Vein endothelial cell (primary cell): ENCODE measurements around the gene HAT1. TPM values are rescaled to one million over a fixed set of nuclear protein-coding genes. Genes with fewer than 3 reads are reported as not detected.

ENCODE experiments used
- total RNA-seq: library from RNA; depleted of rRNA; stranded (reverse); fragments of >200 nt; gene quantifications from 2 replicates; pipeline ENCODE4 v1.2.3, GENCODE V29; 2012

The HAT1 gene
- total RNA-seq: 24.2 and 39.5 TPM in 2 replicates

DNA sequence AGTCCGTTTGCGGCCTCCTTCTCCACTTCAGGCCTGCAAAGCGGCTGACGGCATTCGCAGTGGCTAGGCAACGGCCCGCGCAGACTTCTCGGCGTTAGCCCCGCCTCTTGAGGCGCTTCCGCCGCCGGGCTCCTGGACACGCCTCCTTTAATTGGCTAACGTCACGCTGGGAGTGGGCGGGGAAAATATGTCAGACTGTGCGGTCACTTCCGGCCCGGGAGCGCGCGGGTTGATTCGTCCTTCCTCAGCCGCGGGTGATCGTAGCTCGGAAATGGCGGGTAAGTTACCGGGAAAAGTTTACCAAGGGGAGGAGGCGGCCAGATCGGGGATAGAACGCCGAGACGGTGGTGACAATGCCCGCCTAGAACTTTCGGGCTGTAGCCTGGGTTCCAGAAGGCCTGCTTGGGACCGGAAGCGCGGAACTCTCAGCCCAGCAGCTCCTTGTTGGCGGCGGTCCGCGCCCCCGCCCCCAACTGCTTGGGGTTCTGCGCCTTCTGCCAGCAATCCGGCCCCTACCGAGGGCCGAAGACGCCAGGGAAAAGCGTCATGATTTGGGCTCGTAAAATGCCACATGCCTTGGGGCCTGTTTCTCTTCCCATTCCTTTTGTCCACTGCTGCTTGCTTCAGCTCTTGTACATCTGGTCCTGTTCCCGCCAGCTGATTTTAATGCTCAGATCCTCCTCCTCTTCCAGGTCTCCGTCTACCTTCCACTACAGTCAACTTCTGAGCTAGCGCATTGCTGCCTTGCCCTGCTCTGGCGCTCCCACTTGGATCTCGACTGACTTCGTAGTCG, at the start of gene HAT1:
TSS of gene HAT1 (plus strand) at position 232 of the 793 bp plus-strand sequence. CDS start at position 272, 40 bp downstream.

GRCh38 chr2:171893824-171894611, 28.2 kb upstream of the HAT1 start, which contains the start of gene SLC25A12:
Gene SLC25A12, minus strand, starts transcription at chr2:171894244. Its CDS starts 30 bp downstream, at chr2:171894214.

GRCh38 chr2:171999604-172000469, 77.6 kb downstream of the HAT1 start, which contains the start of gene METAP1D:
Gene METAP1D, plus strand, starts transcription at chr2:171999953. Its CDS starts 17 bp downstream, at chr2:171999970.

Other genes starting within 250 kb of the HAT1 start
- 118 and 159 TPM in 2 replicates for gene DYNC1I2, start 235.0 kb upstream of the HAT1 start, total RNA-seq
- gene SLC25A12, start 28.2 kb upstream of the HAT1 start, total RNA-seq: 17.6 and 22.1 TPM in 2 replicates
- 2.9 and 5.0 TPM in 2 replicates for gene METAP1D, start 77.5 kb downstream of the HAT1 start, total RNA-seq
- gene DLX1, start 163.0 kb downstream of the HAT1 start, total RNA-seq: 0.29 TPM in 1 of 2 replicates, not detected in the other
- not detected in 2 replicates for gene DLX2, start 180.4 kb downstream of the HAT1 start, total RNA-seq